ENCODE results near the gene APP.

DNA sequence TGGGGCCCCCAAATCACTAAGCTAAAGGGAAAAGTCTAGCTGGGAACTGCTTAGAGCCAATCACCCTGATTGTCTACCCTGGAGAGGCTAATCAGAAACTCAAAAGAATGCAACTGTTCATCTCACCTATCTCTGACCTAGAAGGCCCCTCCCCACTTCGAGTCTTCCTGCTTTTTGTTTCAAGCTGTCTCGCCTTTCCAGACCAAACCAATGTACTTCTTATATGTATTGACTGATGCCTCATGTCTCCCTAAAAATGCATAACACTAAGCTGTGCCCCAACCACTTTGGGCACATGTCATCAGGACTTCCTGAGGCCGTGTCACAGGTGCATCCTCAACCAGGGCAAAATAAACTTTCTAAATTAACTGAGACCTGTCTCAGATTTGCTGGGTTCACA, 209.5 kb downstream of the APP start:
- TF ChIP-seq POLR2A (IDR thresholded peaks at IDR 0.05): no peak
- no peak for TF ChIP-seq CTCF (IDR thresholded peaks at IDR 0.05)
